NCI-H748 treated with DMSO at 0.1 percent for 48 hours (cell line): ENCODE data around the gene GNA12.
"Not testable (repeated sequence)": the region's sequence is repeated elsewhere in the genome, so short reads cannot be mapped to it uniquely, and the experiment has no call there.

Source experiments
- DNase-seq: peaks from one replicate; lab custom pipeline; 2025; lab: John Stamatoyannopoulos, UW

Gene GNA12

DNA sequence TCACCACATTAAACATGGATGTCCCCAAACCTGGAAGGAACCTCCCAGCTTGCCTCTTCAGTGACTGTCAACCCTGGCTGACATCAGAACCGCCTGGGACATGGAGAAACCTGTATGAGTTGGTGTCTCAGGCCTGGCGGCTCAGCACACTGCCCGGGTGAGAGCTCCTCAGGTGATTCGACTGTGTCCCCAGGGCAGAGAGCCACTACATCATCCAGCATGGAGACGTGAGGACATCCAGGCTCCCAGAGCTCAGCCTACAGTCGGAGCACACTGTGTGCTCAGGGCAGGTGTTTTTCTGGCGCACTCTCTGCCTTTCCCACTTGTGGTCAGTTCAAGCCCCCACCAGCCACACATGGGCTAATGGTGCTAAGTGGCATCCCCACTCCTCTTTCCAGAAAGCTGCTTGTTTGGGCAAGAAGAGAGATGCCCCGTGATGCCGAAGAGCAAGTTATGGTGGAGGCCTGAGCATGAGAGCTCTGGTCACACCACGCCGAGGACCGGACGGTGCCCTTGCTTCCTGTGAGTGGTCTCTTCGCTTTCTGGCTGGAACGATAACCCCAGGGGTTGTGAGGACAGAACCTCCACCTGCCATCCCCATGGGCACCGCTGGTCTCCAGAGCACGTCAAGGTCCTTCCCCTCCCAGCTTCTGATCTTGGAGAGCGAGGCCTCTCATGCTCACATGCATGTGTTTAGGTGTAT, 117.6 kb downstream of the GNA12 start:
- DNase-seq, result no peak

DNA sequence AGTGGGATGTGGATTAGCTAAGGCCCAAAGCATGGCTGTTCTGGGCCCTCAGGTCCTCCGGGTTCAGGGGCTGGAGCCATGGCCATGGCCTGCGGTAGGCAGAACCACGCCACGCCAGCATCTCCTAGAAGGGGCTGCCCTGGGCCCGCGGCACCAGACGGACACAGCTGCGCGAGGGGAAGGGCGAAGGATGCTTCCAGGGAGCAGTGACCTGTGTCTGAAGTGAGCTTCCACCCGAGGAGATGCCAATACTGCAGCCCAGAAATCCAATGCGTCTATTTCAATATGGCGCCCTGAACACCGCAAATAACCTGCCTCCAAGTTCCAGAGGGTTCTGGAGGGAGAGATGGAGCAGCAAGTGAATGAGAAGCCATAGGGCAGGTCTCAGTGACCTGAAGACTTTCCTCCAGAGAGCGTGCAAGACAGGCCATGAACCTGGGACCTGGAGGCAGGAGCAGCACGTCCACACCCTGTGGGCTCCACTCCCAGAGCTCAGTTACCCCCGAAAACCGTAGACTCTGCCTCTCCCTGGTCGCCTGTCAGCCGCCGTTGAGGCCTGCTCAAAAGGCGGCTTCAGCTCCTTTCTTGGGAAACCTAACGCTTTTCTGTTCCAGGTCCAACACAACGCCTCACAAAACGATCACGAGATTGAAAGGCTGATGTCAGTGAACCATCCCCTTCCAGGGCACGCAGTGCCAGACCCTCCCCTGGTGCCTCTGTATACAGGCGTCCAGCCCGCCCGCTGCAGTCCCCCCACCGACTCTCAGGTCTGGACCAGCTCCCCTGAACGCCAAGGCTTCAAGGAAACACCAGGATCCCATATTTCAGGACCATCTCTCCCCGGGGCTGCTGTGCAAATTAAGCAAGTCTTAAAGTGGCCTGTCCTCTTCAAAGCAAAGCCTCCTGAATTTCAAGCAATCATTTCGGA, 118.7 kb downstream of the GNA12 start:
- DNase-seq, result no peak

DNA sequence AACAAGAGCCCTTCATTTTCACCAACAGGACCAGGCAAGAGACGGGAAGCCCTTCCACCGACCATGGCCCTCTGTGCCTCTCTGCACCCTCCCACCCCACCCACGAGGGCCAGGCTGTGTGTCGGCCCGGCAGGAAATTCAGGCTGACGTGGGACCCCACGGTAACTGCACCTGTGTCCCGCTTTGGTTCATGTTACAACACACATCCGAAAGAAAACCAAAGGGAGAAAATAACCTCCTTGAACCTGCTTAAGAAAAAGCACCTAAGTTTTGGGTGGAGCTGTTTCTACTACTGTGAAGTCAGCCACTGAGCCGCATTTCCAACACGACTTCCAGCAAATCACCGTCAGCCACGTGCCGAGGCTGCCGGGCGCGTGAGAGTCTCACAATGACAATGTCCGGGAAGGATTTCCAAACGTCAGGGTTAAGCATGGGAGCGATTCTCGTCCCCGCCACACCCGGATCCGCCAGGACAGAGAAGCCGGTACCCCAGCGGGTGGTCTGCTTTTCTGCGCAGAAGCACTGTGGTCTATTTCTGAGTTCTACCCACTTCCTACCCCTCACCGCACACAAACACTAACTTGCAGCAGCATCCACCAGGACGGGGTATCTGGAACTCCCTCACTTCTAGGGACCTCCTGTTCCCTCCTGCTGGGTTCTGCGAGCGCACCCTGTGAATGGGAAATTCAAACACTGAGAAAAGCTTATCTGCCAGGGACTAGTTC, 119.5 kb downstream of the GNA12 start:
- no peak for DNase-seq

DNA sequence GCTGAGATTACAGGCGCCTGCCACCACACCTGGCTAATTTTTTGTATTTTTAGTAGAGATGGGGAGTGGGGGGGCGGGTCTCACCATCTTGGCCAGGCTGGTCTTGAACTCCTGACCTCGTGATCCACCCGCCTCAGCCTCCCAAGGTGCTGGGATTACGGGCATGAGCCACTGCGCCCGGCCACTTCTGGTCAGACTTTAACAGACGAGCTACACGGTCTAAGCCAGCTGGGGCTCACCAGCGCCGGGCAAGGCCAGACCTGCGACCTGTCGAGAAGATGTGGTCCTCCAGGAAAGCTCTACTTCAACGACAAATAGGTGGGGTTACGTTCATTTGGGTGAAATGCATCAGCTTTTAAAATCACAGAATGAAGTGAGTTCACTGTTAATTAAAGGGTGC, 120.1 kb downstream of the GNA12 start:
- not testable (repeated sequence) for DNase-seq

DNA sequence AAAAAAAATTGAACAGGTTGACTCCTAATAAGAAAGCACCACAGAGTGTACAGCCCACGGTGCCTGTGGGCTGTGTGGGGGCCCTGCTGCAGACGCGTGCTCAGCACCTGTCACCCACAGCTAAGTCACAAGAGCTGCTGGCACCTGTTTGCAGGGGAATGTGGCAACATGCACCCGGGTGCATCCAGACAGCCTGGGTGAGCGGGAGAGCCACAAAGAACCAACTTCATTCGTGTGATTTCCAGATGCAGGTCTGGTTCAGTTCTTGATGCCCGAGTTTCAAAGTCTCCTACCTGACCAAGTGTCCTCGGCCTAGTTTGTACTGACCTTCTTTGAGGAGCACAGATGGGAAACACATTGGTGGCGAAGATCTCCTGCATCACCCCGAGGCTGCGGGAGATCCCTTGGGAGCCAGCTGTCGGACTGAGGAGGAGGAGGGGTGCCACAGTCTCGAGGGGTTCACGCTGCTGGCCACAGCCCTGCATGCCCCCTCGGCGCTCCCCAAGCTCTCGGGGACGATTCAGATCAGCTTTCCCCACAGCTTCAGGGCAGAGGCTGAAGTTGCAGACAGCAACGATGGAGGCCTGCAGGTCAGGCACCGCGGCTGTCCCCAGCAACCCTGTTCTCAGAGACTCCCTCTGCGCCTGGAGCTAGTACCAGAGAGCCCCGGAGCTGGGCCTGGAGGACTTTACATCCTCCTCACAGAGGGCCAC, 120.8 kb downstream of the GNA12 start:
- no peak for DNase-seq

DNA sequence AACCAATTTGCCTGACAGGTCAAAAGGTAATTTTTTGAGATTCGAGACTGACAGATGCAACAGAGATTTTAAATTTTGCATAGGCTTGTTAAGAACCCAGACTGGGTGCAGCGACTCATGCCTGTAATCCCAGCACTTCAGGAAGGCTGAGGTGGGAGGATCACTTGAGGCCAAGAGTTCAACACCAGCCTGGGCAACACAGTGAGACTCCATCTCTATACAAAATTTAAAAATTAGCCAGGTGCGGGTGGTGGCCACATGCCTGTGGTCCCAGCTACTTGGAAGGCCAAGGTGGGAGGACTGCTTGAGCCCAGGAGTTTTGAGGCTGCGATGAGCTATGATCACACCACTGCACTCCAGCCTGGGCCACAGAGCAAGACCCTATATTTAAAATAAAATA, 121.5 kb downstream of the GNA12 start:
- no peak for DNase-seq

DNA sequence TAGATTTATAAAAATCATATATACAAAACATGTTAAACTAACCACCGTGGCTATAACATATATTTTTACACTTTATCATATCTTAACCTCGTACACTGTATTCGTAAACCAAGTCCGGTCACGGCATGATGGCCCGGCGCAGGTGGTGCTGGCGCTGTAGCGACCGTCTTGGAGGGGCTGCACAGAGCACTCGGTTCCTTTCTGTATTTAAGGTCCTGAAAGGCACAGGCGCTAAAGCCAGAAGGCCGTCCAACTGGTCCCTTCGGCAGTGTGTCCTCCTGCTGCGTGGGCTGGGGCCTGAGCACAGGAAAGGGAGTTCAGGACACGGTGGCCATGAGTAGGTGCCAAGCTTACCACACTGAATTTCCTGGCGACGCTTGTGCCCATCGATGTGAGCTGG, 122.3 kb downstream of the GNA12 start:
- no peak for DNase-seq

DNA sequence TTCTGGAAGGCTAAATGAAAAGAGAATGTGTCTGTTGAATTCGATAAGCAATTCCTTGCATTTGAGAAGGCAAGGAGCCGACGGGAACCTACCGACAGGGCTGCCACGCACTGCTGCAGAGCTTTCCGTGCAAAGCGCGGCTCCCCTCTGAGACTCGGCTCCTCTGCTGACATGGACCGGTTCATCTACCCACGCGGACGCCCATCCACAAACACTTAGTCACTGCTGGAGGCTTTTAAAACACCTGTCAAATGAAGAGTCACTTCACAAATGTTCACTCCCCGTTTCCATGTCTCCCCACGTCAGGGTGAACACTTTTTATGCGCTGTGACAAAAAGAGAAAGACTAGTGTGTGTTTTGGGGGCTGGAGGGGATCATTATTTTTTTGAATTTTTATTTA, 124.1 kb downstream of the GNA12 start:
- DNase-seq, result no peak

DNA sequence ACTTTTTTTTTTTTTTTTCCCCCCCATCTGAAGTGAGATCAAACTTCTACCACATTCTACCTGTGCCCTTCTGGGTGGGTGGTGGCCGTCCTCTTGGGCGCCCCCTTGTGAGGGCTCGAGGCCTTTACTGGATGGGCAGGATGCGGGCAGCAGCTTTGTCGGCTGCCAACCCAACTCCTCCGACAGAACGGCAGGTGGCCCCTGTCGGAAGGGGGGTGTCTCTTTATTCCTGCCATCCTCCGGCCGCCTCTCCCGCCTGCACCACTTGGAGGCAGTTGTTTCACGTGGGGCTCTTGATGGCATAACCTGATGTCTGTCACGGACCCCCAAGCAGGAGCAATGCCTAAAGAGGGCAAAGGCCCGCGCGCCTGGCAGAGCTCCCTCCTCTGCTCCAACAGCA, 125.1 kb downstream of the GNA12 start:
- DNase-seq, result no peak

DNA sequence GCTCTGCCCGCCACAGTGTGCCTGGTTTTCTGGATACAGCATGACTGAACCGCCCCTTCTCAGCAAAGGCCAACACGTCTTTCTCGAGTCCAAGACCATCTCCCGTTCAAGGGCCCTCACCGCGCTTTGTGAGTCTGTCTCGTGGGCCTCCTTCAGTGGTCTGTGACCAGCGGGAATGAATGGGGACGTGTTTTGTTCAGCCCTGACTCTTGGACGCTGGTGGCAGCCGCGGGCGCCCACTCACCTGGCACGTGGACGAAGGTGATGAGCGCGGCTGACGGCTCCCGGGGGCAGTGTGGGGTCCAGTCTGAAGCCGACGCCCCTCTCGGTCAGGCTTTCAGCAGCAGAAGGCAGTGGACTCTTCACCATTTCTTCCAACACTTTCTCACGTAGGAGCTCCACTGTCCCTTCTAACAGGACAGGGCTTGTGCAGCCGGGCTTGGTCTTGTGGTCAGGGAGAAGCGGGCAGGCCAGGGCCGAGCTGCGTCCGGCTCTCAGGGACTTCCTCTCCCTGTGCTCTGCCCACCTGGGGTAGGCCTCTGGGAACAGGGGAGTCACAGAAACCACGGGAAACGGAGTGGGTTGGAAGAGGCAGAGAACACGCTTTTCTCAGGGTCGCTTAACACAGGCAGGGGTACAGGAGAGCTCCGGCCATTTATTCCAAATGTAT, 125.7 kb downstream of the GNA12 start:
- no peak for DNase-seq

DNA sequence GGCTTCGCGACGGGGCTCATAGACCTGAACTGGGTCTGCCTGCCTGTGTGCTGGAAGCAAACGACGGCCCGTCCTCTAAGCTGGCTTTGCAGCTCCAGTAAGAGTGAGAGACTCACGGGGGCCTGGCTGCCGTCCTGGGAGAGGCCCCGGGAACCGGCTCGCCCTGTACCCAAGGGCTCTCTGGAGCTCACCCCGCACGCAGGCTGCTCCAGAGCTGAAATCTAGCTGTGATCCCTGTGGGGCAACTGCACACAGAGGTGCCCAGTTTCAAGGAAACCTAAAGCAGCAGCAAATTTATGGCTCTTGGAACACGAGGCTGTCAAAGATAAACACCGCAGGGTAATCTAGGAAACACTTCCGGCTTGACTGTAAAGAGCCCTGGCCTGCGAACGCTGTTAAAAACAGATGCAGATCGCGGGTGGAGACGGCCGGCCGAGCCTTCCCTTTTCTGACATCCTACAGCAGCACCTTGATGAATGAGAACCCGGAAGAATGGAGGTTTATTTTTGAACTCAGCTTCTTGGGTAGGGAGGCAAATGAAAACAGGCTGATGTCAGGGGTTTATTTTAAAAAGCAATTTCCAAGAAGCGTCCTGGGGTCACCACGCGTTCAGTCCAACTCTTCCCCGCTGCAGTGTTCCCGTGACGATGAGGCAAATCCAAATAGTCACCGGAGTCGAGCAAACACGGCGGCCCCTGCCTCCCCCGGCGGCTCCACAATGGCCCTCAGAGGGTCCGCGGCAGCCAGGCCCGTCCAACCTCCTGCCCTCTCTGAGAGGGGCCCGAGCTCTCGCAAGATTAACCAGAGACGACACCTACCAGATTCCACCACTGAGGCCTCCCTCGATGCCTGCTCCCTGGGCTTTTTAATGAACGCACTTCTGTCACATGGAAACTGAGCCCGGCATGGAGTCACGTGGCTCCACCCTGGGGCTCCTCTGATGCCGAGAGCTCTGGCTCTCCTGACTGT, 126.5 kb downstream of the GNA12 start:
- no peak for DNase-seq

DNA sequence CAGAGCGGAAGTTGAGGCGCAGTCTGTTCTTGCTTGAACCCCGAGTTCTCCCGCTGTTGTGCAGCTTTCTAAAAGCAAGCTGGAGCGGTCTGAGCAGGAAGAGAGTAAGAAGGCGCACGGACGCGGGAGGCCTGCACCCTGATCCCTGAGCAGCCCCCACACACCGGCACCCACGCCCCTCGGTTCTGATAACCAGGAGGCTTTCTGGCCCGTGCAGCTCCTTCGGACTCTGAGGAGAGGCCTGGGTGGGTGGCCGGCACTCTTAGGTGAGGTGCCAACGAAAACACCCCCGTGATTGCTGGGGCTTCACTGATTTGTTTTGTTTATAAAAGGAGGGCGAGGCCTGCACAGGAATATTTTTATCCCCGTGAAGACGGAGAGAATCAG, 127.2 kb downstream of the GNA12 start:
- no peak for DNase-seq

DNA sequence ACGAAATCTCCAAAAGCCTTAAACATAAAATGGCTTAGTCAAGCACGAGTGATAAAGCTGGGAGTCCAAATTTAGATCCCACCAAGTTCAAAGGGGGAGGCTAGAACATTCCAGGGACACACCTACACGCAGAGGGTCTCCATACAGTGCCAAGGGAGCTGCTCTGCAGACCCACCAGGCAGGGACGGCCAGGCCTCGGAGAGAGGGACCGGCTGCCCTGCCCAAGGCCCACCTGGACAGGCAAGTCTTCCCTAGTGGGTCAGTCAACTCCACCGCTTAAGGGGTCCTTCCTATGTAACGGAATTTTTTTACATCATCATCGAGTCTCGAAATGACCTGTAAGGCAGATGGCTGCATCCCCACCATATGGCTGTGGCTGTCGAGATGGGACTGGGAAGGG, 127.6 kb downstream of the GNA12 start:
- DNase-seq, result no peak

DNA sequence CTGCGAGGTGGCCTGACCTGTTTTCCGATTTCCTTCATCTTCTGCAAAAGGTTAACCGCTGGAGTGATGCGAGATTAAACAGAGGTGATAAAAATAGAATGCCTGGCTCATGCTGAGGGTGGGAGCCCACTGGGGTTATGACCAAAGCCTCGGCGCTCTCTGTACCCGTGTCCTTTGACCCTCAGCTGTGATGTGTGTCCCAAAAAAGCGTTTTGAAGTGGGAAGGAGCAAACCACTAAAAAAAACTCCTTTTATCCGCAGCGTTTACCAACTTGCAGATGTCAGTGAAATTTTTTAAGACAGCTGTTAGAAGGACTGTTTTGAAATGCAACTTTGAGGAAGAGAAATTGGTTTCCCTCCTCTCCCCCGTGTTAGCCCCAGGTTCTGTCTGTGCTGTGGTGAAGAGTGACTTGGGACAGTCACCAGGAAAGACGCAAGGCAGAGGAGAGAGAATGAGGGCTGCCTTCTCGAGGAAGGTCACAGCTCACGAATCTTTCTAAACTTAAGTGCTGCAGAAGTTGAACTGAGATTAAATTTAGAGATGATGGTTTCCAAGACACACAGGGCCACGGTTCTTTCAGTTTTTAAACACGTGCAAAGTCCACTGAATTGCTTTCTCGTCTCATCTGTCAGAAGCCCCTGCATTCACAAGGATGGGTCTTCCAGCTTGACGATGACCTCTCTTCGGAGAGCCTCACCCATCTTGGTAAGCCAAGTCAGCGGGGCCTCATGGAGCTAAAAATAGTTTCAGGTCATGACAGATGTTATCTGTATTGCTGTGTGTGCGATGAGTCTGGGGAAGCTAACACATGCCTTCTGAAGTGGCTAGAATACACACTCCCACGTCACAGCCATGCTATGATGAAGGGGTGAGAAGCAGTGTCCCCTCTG, 128.5 kb downstream of the GNA12 start:
- DNase-seq, result no peak

DNA sequence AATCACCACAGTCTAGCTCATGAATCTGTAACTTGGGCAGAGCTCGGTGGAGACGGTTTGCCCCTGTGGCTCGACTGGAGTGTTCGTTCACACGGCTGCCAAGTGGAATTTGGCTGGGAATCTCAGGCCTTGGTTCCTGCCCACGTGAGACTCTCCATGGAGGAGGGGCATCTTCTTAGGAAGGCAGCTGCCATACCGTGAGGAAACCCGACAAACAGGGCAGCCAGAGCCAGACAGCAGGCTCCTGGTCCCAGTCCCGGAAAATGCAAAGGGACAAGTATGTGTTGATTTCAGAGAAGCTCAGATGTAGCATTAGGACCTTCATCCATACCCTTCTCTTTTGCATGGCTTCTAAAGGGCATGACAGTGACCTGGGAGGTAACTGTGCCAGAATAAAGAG, 129.5 kb downstream of the GNA12 start:
- DNase-seq, result no peak

DNA sequence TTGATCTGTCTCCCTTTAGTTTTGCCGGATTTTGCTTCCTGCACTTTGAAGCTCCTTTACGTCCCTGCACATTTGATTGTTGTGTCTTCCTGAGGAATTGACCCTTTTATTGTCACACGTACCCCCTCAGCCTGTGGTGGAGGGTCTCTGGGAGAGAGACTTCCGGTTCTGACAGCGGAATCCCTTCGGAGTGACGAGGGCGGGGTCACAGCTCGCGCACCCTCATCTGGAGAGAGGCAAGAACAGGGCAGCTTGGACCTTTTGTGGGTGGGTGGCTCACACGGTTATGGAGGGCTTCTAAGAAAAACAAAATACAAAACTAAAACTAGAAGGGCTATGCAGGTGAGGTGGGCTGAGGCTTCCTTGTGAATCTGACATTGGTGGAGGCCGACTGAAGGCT, 130.1 kb downstream of the GNA12 start:
- no peak for DNase-seq

DNA sequence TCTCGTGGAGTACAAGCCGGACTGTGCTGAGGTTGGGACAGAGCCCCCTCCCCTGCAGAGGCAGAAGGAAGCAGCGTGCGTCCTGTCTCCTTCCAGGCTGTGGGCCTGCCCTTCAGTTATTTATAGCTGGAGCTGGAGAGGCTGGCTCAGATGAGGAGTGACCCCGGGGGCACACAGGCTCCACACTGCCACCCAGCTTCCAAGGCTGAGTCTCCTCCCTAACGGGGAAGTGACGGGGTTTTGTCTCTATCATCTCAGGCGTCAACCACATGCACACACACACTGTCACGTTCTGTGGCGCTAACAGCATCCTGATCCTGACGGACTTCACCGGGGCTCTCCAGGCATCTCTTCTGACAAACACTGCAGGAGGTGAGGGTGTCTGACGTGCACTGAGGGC, 130.7 kb downstream of the GNA12 start:
- DNase-seq, result no peak

DNA sequence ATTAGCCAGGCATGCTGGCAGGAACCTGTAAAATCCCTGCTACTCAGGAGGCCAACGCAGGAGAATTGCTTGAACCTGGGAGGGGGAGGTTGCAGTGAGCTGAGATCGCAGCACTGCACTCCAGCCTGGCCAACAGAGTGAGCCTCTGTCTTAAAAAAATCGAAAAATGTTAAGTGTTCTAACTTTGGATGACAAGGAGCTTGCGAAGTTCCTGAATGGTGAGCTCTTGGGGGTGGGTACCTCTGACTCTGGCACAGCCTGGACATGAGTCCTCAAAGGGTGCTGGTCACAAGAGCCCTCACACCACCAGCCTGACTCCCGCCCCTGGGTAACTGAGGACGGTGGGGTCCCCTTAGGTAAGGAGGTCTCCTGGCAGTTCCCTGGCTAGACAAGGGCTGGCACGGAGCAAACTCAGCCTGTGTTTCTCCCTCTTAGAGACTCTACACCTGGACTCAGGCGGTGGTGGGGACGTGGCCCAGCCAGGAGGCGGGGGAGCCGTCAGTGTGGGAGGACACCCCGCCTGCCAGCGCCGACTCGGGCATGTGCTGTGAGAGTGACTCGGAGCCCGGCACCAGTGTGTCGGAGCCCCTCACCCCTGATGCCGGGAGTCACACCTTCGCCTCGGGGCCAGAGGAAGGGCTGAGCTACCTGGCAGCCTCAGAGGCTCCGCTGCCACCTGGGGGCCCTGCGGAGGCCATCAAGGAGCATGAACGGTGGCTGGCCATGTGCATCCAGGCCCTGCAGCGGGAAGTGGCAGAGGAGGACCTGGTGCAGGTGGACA, 132.0 kb downstream of the GNA12 start:
- no peak for DNase-seq
